Loucy (cell line): ENCODE data around the gene UBAC2.

Source experiments
- H2AFZ ChIP-seq: fragments of 200-600 bp; sonication (generic); 2 replicates; pipeline ENCODE4 v1.6.0; 2016; ENCODE audit warnings: antibody characterized with exemption, mild to moderate bottlenecking, low read length, moderate library complexity
- H3F3A ChIP-seq: fragments of 200-600 bp; 2 replicates; pipeline ENCODE4 v1.6.0; 2016; ENCODE audit warnings: antibody characterized with exemption, low read depth, mild to moderate bottlenecking
- H3K27me3 ChIP-seq: fragments of 200-600 bp; sonication (generic); 2 replicates; pipeline ENCODE4 v1.6.1; 2014; ENCODE audit warnings: low read length, mild to moderate bottlenecking; ENCODE audit not compliant: insufficient read depth, poor library complexity, severe bottlenecking
- H3K36me3 ChIP-seq: fragments of 200-600 bp; sonication (generic); 2 replicates; pipeline ENCODE4 v1.6.1; 2016; ENCODE audit warnings: low read length; ENCODE audit not compliant: insufficient read depth
- H3K4me1 ChIP-seq: fragments of 200-600 bp; sonication (generic); 2 replicates; pipeline ENCODE4 v1.5.1; 2014; ENCODE audit warnings: low read length, mild to moderate bottlenecking; ENCODE audit not compliant: insufficient read depth, poor library complexity, severe bottlenecking
- H3K4me2 ChIP-seq: fragments of 200-600 bp; sonication (generic); 2 replicates; pipeline ENCODE4 v1.6.0; 2014; ENCODE audit warnings: antibody characterized with exemption, low read length, low read depth, mild to moderate bottlenecking; ENCODE audit not compliant: poor library complexity, severe bottlenecking
- H3K4me3 ChIP-seq: fragments of 200-600 bp; sonication (generic); 2 replicates; pipeline ENCODE4 v1.5.1; 2014; ENCODE audit warnings: low read length, mild to moderate bottlenecking, mixed read lengths; ENCODE audit not compliant: poor library complexity, severe bottlenecking
- H3K79me2 ChIP-seq: fragments of 200-600 bp; sonication (generic); 2 replicates; pipeline ENCODE4 v1.6.1; 2014; ENCODE audit warnings: low read length; ENCODE audit not compliant: insufficient read depth
- H3K9ac ChIP-seq: fragments of 200-600 bp; sonication (generic); 2 replicates; pipeline ENCODE4 v1.6.0; 2014; ENCODE audit warnings: mild to moderate bottlenecking, low read depth, low read length, moderate library complexity; ENCODE audit not compliant: poor library complexity, severe bottlenecking
- H3K9me2 ChIP-seq: fragments of 200-600 bp; sonication (generic); replicated peaks from 2 replicates; pipeline ENCODE4 v1.6.1; 2016; ENCODE audit warnings: low read depth, low read length, mixed read lengths
- H3K9me3 ChIP-seq: fragments of 200-600 bp; sonication (generic); 2 replicates; pipeline ENCODE4 v1.6.1; 2014; ENCODE audit warnings: mild to moderate bottlenecking, antibody characterized with exemption, low read length, low read depth; ENCODE audit not compliant: insufficient read depth
- H4K20me1 ChIP-seq: fragments of 200-600 bp; sonication (generic); 2 replicates; pipeline ENCODE4 v1.6.0; 2014; ENCODE audit warnings: antibody characterized with exemption, low read length, mild to moderate bottlenecking; ENCODE audit not compliant: insufficient read depth, poor library complexity, severe bottlenecking
- CTCF ChIP-seq: fragments of 200-600 bp; sonication (generic); conservative IDR thresholded peaks from 2 replicates; pipeline ENCODE4 v1.5.1; 2014; ENCODE audit warnings: mild to moderate bottlenecking, antibody characterized with exemption, low read length
- EZH2phosphoT487 ChIP-seq: fragments of 200-600 bp; IDR thresholded peaks from 2 replicates; pipeline ENCODE4 v1.6.1; 2018; ENCODE audit warnings: antibody characterized with exemption, mild to moderate bottlenecking, moderate library complexity, borderline replicate concordance

Gene UBAC2

GRCh38 chr13:99161512-99161911 is 39.1 kb upstream of the UBAC2 start:
- Histone ChIP-seq H2AFZ (no peak overlapping the region), H3K4me3 (no peak overlapping the region)

GRCh38 chr13:99162567-99163361 is 37.9 kb upstream of the UBAC2 start:
- TF ChIP-seq EZH2phosphoT487: no peak
- no peak for TF ChIP-seq CTCF

More at GRCh38 chr13:99161512-99161911, 39.1 kb upstream of the UBAC2 start:
- no peaks in the 10 kb centered on the region for H3K79me2 ChIP-seq
- TF ChIP-seq EZH2phosphoT487: no peak
- TF ChIP-seq CTCF: no peak
- no peaks in the 10 kb centered on the region for H3K9me3 ChIP-seq
- H3K4me1 ChIP-seq: no peaks in the 10 kb centered on the region
- H3F3A ChIP-seq: no peaks in the 10 kb centered on the region
- H3K9ac ChIP-seq: no peak overlapping the region
- H3K9me2 ChIP-seq: no peaks in the 10 kb centered on the region
- no peaks in the 10 kb centered on the region for H3K36me3 ChIP-seq
- no peak overlapping the region for H3K4me2 ChIP-seq
- H4K20me1 ChIP-seq: no peaks in the 10 kb centered on the region
- H3K27me3 ChIP-seq: no peaks in the 10 kb centered on the region

GRCh38 chr13:99164226-99164625 is 36.4 kb upstream of the UBAC2 start:
- H3K4me1 ChIP-seq: no peaks in the 10 kb centered on the region
- no peak overlapping the region for H3K4me3 ChIP-seq
- no peaks in the 10 kb centered on the region for H3K9me3 ChIP-seq
- no peaks in the 10 kb centered on the region for H3F3A ChIP-seq
- no peaks in the 10 kb centered on the region for H3K27me3 ChIP-seq
- no peaks in the 10 kb centered on the region for H4K20me1 ChIP-seq
- H3K9me2 ChIP-seq: no peaks in the 10 kb centered on the region
- no peak overlapping the region for H3K4me2 ChIP-seq
- H3K9ac ChIP-seq: no peak overlapping the region
- no peaks in the 10 kb centered on the region for H3K36me3 ChIP-seq
- no peaks in the 10 kb centered on the region for H3K79me2 ChIP-seq
- TF ChIP-seq CTCF: no peak
- no peak overlapping the region for H2AFZ ChIP-seq

More at GRCh38 chr13:99162567-99163361, 37.9 kb upstream of the UBAC2 start:
- Histone ChIP-seq H3K4me1 (no peaks in the 10 kb centered on the region), H3K9ac (no peak overlapping the region), H3K4me2 (no peak overlapping the region), H3K4me3 (no peak overlapping the region), H3K9me2 (no peaks in the 10 kb centered on the region), H4K20me1 (no peaks in the 10 kb centered on the region), H3K79me2 (no peaks in the 10 kb centered on the region), H3K27me3 (no peaks in the 10 kb centered on the region), H3F3A (no peaks in the 10 kb centered on the region), H3K9me3 (no peaks in the 10 kb centered on the region), H2AFZ (no peak overlapping the region), H3K36me3 (no peaks in the 10 kb centered on the region)
